IPS-NIHi11 (cell line): ENCODE results near the gene YY2.

Source experiments
- DNase-seq: peaks from one replicate; pipeline ENCODE4 v3.0.0; 2012; ENCODE audit warnings: mixed read lengths, low spot score

The YY2 gene

DNA sequence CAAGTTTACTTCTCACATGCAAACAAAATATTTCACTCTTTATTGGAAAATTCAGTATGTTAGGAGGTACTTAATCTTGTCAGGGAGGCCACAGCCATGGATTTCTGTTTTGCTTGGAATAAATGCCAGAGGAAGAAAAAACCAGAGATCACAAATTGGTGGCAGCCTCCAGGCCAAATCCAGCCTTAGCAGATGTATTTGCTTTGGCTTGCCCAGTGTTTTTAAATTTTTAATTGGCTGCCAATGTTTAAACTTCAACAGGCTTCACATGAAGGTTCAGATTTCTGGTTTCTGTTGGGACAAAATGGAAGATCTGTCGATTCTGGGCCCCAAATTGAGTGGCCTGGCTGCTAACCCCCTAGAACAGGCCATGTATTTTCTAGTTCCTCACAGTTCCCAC is 19.2 kb downstream of the YY2 start:
- DNase-seq: no peak

DNA sequence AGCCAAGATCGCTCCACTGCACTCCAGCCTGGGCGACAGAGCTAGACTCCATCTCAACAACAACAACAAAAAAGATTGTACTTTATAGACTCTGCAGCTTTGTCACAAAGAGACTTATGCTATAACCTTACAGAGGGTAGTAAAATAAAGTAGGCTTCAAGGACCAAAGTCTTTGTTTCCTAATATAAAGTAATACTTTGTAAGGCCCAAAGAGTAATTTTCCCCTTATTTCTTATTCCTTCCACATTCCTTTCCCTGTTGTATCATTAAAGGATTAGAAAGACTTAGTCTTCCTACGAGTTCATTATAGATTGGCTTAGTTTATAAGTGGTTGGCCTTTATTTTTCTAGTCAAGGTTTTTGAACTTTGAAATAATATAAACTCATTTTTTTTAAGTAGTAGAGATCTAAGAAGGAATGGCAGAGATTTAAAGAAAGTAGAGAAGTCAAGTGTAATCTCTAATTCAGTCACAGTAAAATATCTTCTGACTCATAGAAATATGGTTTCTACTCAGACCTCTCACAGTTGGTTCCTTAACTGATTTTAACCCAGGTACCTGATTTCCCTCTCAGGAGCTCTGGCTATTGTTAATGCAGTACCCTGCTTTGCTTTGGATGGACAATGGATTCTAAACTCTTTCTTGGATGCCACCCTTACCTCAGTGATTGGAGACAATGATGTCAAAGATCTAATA is 26.2 kb downstream of the YY2 start:
- no peak for DNase-seq

DNA sequence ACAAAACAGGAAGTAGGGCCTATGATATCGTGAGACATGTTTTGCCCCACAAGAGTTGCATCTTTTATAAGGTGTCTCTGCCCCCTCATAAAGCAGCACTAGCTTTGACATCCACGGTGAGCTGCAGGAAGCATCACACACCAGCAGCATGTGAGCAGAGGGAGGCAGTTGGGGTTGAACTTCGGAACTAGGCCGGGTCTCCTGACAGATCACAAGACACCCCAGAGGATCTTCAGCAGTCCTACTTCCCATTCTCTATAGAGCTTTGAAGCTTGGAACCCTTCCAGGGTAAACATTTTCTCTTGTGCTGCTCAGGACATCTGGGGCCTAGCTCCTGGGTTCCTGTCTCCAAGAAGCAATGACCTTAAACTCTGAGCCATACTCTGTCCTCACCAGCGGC is 27.5 kb downstream of the YY2 start:
- no peak for DNase-seq

DNA sequence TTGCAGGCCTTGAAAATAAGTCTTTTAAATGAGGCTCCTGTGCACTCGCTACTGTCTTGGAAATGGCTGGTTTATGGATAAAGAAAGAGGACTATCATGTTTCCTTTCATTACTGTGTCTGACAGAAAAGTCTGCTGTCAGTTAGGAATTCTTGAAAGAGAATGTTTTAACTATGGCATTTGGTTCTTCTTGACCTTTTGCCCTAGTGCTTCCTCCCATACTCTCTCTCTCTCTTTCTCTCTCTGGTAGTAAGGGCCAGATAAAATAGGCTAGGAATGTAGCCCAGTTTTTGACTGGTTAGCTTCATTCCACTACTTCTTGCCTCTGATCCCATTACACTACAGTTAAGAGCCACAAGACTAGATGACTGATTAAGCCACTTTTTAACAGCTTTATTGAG is 29.8 kb downstream of the YY2 start:
- DNase-seq: no peak

DNA sequence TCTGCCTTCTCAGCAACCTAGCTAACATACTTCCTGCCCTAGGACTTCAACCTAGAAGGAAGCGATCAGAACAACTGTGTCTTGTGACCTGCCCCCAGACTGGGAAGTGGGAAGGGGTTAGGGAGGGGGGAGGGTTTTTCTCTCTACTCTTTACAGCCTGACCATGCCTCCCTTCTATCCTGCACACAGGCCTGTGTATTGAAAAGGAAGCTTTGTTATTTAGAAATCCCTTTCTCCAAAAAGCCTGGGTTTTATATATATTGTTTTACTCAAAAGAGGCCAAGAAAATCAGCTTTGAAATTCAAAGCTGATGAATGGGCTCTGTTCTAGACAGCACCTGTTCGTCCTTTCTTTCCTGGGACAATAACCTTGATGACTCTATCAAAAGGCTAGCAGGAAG is 49.5 kb downstream of the YY2 start:
- peak; percentile 14 for DNase-seq

DNA sequence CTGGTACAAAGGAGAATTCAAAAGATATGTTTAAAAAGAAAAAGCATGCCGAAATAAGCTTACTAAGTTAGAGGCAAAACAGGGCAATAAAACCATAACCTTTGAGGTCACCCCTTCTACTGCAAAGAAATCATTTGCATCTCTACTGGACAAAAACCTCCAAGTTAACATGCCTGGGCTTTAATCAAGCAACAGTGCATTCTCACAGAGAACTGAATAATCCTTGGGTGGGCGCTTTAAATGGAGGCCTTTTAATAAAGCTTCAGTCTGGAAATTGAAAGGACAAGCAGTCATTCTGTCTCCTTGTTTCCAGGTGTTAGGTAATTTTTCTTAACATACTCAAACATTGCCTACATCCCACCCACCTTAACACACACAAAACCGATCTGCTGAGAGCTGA is 50.2 kb downstream of the YY2 start:
- no peak for DNase-seq

DNA sequence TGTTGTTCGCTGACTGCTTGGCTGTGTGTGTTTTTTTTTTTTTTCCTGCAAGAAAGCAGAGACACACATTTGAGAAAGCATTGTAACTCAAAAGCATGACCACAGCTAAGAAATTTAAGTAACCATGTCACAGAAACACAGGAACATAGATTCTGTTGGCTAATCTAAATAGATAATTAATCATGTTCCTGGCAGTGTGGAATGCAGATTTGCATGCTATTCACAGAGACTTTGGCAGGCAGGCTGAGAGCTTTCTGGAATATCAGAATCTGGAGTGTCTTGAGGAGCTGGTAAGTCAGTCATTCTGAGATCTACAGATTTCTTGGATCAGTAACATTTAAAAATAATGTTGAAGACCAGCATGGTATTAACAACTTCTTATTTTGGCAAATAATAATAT is 51.5 kb downstream of the YY2 start:
- peak; percentile 8 for DNase-seq
